Activated T-helper 9 cell treated with anti-CD3 and anti-CD28 coated beads, Interleukin-2, amount 50 U/mL, for 16 hours (primary cell): Measurements from ENCODE around the gene WDR45.
"Not testable (repeated sequence)": the region's sequence is repeated elsewhere in the genome, so short reads cannot be mapped to it uniquely, and the experiment has no call there.

Source experiments
- DNase-seq: peaks from one replicate; pipeline ENCODE4 v3.0.0-alpha.2; 2020; ENCODE audit warnings: low read depth

Gene WDR45

DNA sequence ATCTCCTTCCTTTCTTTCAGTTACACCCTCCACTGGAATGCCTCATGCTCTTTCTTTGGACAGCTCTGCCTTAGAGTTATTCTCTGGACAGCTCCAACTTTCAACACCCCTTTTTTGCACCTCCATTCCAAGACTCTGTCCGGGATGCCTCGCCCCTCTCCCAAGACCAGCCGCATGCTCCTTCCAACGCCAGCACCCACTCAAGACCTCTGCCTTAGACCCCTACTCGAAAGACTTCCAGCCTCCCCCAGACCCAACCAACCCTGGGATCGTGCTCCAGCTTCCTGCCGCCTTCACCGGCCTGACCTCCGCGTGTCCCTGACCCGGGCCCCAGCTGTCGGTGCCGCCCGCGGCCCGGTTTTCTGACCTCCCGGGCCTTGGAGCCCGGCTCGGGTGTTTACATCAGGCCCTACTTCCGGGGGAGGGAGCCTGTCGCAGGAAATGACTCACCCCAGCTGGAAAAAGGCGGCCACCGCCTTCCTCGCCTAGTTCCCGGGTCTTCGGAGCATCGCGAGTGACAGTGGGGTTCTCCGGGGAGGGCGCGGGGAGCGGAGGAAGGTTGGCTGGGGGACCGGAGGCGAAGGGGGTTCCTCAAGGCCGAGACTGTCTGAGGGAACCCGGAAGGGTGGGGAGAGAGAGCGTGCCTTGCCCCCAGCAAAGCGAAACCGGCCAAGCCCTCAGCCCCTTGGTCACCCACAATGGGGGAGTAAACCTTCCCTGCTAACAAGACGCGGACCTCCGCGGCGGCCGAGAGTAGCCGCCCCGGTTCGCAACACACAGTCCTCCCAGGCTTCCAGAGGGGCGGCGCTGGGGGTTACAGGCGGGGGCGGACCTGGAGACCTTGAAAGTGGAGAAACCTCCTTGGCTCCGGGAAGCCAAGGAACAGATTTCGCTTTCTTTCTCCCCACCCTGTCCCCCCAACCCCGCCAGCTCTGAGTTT is at the start of gene WDR45:
TSS of gene WDR45 (minus strand) at position 399 of the 940 bp plus-strand sequence. CDS start 1,792 bp downstream, outside the sequence.
- DNase-seq = peak; percentile 57

DNA sequence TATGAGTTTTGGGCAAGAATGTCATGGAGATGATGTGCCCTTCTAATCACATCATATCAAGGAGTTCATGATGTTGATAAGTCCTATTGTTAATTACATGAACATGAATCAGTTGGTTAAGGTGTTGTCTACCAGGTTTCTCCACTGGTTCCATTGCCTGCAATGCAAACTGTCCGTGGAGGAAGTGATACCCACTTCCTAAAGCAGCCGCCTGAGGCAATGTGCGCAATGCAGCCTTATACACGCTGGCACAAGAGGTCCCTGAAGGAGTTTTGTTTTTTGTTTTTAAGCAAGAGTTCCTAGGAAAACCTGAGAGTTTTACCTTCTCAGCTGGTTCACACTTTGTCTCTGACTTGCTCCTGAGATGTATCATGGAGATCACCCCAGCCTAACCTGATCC is 49.7 kb upstream of the WDR45 start:
- no peak for DNase-seq

DNA sequence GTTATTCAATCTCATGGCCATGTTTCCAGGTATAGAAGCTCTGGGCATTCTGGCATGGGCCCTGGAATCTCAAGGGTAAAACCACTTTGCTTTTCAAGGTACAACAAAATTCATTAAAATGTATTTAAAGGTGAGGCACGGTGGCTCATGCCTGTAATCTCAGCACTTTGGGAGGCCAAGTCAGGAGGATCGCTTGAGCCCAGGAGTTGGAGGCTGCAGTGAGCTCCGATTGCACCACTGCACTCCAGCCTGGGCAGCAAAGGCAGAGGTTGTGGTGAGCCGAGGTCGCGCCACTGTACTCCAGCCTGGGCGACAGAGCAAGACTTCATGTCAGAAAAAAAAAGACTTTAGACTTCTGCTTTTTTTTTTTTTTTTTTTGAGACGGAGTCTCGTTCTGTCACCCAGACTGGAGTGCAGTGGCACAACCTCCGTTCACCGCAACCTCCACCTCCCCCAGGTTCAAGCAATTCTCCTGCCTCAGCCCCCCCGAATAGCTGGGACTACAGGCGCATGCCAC is 48.1 kb upstream of the WDR45 start:
- DNase-seq = not testable (repeated sequence)

GRCh38 chrX:49122499-49122898 is 42.8 kb upstream of the WDR45 start:
- DNase-seq = no peak

- DNase-seq = no peak
These were observed 40.4 kb upstream of the WDR45 start for GRCh38 chrX:49120091-49120490.

GRCh38 chrX:49117581-49117980 is 37.9 kb upstream of the WDR45 start:
- DNase-seq = no peak

GRCh38 chrX:49116716-49117115 is 37.0 kb upstream of the WDR45 start:
- DNase-seq = no peak

- no peak for DNase-seq
These were observed 36.4 kb upstream of the WDR45 start for GRCh38 chrX:49116076-49116475.

GRCh38 chrX:49111791-49112190 is 32.1 kb upstream of the WDR45 start:
- no peak for DNase-seq

DNA sequence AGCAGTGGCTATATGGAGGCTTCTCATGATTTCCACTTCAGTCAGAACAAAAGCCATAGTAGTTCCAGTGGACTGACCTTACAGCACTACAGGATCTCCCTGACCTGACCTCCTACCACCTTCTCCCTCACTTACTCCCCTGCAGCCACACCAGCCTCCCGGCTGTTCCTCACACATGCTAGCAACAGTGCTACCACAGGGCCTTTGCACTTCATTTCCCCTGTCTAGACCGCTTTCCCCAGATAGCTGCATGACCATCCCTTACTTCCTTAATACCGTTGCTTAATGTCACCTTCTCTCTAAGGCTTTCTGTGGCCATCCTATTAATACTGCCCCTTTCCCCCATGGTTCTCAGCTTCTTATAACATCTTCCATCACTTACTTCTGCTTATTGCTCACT is 30.7 kb upstream of the WDR45 start:
- no peak for DNase-seq

DNA sequence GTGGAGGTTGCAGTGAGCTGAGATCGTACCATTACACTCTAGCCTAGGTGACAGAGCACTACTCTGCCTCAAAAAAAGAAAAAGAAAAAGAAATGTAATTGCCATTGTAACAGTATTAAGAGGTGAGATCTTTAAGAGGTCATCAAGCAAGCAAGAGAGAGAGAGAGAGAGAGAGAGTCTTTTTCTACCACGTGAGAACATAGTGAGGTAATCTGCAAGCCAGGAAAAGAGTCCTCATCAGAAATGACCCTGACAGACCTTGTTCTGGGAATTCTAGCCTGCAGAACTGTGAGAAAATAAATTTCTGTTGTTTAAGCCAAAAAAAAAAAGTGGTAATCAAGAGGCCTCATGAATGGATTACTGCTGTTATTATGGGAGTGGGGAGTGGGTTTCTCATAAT is 29.0 kb upstream of the WDR45 start:
- DNase-seq = no peak

DNA sequence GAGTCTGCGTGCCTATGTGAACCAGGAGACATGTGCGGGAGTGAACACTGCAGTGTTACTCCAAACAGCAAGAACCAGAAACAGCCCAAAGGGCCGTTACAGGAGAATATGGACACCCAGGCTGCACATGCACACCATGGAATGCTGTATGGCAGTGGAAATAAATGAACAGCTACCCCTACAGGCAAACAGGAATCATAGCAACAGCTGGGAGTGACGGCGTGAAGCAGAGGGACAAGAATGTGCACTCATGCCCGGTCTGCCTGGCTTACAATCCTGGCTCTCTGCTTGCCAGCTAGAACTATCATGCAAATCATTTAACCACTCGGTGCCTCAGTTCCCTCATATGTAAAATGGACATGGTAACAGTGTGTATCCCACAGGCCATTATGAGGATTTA is 27.2 kb upstream of the WDR45 start:
- no peak for DNase-seq

- DNase-seq = no peak
These were observed 26.6 kb upstream of the WDR45 start for GRCh38 chrX:49106296-49106695.

- no peak for DNase-seq
These were observed 23.9 kb upstream of the WDR45 start for GRCh38 chrX:49103637-49104036.

GRCh38 chrX:49102190-49102589 is 22.5 kb upstream of the WDR45 start:
- DNase-seq = no peak

- DNase-seq = no peak
These were observed 21.9 kb upstream of the WDR45 start for GRCh38 chrX:49101629-49101984.

DNA sequence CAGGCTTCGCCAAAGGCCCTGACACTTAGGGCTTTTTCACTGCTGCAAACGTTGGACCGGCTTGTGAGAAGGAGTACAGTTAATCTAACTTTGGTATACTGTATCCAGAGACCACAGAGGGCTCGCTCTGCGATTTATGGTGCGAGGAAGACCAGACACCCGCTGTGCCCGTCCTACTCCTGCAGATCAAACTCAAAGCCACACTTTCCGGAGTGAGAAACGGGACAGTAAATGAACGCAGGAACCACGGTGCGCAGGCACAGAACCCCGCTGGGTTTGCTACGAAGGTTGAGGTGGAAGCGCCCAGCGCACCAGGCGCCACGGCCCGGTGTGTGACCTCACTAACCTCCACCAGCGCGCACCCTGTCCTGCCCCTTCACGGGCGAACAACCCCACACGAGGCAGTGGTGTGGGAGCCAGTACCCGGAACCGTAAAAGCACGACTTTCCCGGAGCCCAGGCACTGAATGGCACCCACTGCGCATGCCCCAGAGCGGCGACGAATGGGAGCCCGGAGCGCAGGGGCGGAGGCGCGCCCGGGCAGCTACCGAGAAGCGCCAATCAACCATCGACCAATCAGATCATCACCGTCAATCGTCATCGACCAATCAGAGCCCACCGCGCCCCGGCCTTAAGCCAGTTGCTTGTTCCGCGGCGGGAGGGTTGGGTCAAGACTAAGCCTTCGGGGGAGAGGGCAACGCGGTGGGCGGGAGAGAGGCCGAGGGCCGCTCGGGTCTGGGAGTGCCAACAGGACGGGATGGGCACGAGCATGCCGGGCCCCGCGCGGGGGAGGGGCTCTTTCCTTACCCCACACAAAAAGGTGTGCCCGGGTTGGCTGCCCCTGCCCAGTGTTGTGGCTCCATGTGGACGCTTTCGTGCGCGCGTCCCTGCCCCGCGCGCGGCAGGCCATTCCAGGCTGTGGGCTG is 21.3 kb upstream of the WDR45 start:
- DNase-seq = peak; percentile 80

- no peak for DNase-seq
These were observed 16.7 kb upstream of the WDR45 start for GRCh38 chrX:49096419-49096818.

DNA sequence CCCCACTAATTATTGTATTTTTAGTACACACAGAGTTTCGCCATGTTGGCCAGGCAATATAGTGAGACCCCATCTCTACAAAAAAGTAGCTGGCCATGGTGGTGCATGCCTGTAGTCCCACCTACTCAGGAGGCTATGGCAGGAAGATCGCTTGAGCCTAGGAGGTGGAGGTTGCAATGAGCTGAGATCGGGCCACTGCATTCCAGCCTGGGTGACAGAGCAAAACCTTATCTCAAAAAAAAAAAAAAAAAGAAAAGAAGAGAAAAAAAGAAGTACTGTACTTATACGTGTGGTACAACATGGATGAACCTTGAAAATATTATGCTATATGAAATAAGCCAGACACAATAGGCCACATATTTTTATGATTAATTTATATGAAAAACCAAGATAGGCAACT is 9.9 kb upstream of the WDR45 start:
- DNase-seq = no peak

DNA sequence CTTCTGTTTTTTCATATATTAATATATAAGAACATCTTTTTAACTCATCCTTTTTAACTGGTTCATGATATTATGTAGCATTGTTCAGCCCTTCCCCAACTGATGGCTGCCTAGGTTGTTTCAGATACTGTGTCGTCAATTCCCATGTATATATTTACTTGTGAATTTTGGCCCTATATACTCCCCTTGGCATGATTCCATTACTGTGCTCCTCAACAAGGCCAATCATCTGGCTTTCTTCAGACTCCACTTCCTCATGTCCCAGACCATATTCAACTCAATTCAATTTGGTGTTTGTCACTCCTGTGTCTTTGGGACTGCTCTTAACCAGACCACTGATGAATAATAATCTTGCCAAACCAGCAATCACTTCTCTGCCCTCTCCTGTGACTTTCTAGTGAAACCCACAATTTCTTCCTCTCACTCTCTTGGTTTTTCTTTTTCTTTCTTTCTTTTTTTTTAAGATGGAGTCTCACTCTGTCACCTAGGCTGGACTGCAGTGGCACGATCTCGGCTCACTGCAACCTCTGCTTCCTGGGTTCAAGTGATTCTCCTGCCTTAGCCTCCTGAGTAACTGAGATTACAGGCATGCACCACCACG is 2.7 kb upstream of the WDR45 start:
- DNase-seq = no peak

DNA sequence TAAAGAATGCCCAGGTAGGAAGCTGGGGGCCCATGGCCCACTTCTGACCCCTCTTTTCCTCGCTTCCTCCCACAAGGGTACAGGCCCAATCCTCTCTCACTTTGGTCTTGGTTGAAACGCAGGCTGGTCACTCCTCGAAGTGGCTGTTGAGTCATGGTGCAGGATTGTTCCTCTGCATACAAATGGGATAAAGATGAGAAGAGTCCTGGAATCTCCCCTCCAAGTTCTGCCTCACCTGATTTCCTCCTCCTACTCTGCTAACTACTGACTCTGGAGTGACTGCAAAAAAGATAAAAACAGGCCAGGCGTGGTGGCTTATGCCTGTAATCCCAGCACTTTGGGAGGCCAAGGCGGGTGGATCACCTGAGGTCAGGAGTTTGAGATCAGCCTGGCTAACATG is 1.7 kb downstream of the WDR45 start:
- no peak for DNase-seq

- no peak for DNase-seq
These were observed 4.3 kb downstream of the WDR45 start for GRCh38 chrX:49075347-49075746.
